ENCODE results near the gene GALNT17.

The GALNT17 gene

DNA sequence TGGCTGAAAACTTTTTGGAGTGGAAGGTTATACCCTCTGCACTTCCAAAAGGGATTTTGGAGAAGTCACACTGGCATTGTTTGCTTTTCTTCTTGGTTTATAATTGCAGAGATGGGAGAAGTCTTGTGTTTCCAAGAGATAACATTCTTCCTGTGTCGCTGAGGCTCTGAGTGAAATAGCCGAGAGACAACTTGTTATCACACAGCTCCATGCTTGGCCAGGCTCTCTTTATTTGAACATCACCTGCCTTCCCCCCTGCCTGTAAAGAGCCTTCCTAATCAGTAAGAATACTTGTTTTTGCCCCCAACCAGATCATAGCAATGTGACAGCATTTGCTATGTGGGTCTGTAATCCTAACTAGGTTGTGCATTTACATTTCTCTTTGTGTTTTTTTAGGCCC lies 270.7 kb downstream of the GALNT17 start:
- no peak for TF ChIP-seq POU2F2 (IDR thresholded peaks at IDR 0.05; ENCODE audit: low read depth, low read length)
- no peak for TF ChIP-seq TAF1 (IDR thresholded peaks at IDR 0.05; ENCODE audit: low read depth, low read length)
- no peak for TF ChIP-seq PAX5 (IDR thresholded peaks at IDR 0.05; ENCODE audit: insufficient read depth, low read length, severe bottlenecking)
- TF ChIP-seq POLR2AphosphoS5 (IDR thresholded peaks at IDR 0.05; ENCODE audit: low read depth, low read length): no peak
- no peak for TF ChIP-seq SPI1 (IDR thresholded peaks at IDR 0.05; ENCODE audit: low read depth, low read length)
- TF ChIP-seq POLR2A (IDR thresholded peaks at IDR 0.05; ENCODE audit: low read depth, low read length): no peak
- DNase-seq (ENCODE audit: insufficient read length, low spot score) (no peak), FAIRE-seq (no peak)

DNA sequence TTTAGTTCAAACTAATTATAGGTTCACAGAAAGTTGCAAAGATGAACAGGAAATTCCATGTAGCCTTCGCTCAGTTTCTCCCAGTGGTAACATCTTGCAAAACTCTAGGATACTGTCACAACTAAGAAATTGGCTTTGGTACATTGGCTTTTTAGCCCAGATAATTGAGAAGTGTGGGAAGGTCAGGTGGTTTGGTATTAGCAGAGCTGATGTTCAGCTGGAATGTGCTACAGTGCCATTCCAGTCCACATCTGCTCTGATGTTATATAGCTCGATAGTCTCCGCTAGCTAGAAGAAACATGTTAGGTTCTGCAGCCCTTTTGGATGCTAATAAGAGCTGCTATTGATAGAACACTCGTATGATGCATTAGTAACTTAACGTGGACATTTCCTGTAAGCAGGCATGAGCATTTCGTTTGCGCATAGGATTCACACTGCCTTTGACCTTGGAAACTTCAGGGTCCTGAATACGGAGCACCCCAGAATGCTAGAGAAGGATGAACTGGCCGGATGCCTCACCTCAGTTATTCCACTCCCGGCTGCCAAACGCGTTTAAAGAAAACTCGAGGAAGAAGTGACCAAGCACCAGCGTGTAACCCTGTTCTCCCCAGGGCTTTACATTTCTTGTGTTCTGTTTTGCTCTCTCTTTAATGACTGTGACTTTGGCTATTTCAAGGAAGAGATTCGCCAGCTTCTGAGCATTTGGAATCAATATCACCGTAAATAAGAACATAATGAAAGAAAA lies 271.4 kb downstream of the GALNT17 start:
- FAIRE-seq (no peak), DNase-seq (ENCODE audit: insufficient read length, low spot score) (no peak)
- TF ChIP-seq PAX5 (IDR thresholded peaks at IDR 0.05; ENCODE audit: insufficient read depth, low read length, severe bottlenecking) (no peak), POLR2AphosphoS5 (IDR thresholded peaks at IDR 0.05; ENCODE audit: low read depth, low read length) (no peak), POLR2A (IDR thresholded peaks at IDR 0.05; ENCODE audit: low read depth, low read length) (no peak), TAF1 (IDR thresholded peaks at IDR 0.05; ENCODE audit: low read depth, low read length) (no peak), POU2F2 (IDR thresholded peaks at IDR 0.05; ENCODE audit: low read depth, low read length) (no peak), SPI1 (IDR thresholded peaks at IDR 0.05; ENCODE audit: low read depth, low read length) (no peak)

DNA sequence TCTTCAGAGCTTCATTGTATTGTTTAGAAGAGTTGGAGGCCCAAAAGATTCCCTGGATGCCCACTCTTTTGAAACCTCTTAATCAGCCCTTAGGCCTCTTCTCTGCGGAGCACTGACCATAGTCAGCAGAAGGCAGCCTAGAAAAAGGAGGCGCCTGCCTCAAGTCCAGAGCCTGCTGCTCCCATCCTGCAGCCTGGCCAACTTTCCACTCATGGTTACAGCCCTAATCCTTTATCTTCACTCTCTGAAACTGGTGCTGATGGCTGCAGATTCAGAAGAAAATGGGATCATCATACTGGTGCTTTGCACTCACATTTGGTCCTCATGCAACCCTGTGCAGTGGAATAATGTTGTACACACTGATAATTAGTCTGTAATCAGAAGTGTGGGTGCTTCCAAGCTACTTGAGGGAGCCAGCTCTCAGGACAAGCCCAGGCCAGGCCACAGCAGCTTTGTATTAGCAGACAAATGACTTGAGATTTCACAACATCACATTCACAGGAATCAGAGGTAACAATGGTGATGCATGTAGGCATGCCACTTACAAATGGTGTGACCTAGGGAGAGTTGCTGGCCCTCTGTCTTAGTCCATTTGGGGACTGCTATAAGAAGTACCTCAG lies 272.9 kb downstream of the GALNT17 start:
- FAIRE-seq: no peak
- DNase-seq (ENCODE audit: insufficient read length, low spot score): no peak
- no peak for TF ChIP-seq TAF1 (IDR thresholded peaks at IDR 0.05; ENCODE audit: low read depth, low read length)
- TF ChIP-seq SPI1 (IDR thresholded peaks at IDR 0.05; ENCODE audit: low read depth, low read length): no peak
- no peak for TF ChIP-seq POLR2AphosphoS5 (IDR thresholded peaks at IDR 0.05; ENCODE audit: low read depth, low read length)
- TF ChIP-seq POLR2A (IDR thresholded peaks at IDR 0.05; ENCODE audit: low read depth, low read length): no peak
- TF ChIP-seq PAX5 (IDR thresholded peaks at IDR 0.05; ENCODE audit: insufficient read depth, low read length, severe bottlenecking): no peak
- no peak for TF ChIP-seq POU2F2 (IDR thresholded peaks at IDR 0.05; ENCODE audit: low read depth, low read length)

GRCh38 chr7:71408271-71408670 lies 276.3 kb downstream of the GALNT17 start:
- no peak for TF ChIP-seq PAX5 (IDR thresholded peaks at IDR 0.05; ENCODE audit: insufficient read depth, low read length, severe bottlenecking)
- no peak for TF ChIP-seq POLR2A (IDR thresholded peaks at IDR 0.05; ENCODE audit: low read depth, low read length)
- no peak for TF ChIP-seq POLR2AphosphoS5 (IDR thresholded peaks at IDR 0.05; ENCODE audit: low read depth, low read length)
- TF ChIP-seq POU2F2 (IDR thresholded peaks at IDR 0.05; ENCODE audit: low read depth, low read length): no peak
- TF ChIP-seq TAF1 (IDR thresholded peaks at IDR 0.05; ENCODE audit: low read depth, low read length): no peak
- TF ChIP-seq SPI1 (IDR thresholded peaks at IDR 0.05; ENCODE audit: low read depth, low read length): no peak
- no peak for FAIRE-seq

DNA sequence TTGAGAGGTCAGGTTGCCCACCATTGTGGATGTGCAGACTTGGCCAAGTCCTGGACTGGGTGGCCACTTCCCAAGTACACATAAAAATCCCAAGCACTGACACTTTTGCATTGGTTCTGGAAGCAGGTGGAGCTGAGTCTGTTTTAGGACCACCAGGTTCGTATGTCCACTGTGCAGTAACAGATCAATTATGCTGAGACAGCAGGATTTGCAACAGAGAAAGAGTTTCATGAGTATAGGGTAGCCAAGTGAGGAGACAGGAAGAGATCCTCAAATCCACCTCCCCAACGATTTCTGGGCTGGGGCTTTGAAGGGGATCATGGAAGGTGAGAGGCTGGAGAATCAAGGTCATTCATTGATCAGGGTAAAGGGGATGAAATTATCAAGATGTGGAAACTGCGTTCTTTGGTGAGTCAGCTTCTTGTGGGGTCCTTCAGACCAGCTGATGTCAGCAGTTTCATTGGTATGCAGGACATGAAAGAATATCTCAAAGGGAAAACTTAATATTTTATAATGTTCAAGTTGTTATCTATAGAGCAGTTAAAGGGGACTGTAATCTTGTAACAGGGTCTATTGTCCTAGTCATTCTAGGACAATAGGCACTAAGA lies 277.7 kb downstream of the GALNT17 start:
- FAIRE-seq: no peak
- no peak for DNase-seq (ENCODE audit: insufficient read length, low spot score)
- TF ChIP-seq SPI1 (IDR thresholded peaks at IDR 0.05; ENCODE audit: low read depth, low read length) (no peak), PAX5 (IDR thresholded peaks at IDR 0.05; ENCODE audit: insufficient read depth, low read length, severe bottlenecking) (no peak), TAF1 (IDR thresholded peaks at IDR 0.05; ENCODE audit: low read depth, low read length) (no peak), POLR2AphosphoS5 (IDR thresholded peaks at IDR 0.05; ENCODE audit: low read depth, low read length) (no peak), POLR2A (IDR thresholded peaks at IDR 0.05; ENCODE audit: low read depth, low read length) (no peak), POU2F2 (IDR thresholded peaks at IDR 0.05; ENCODE audit: low read depth, low read length) (no peak)

More at GRCh38 chr7:71408271-71408670, 276.3 kb downstream of the GALNT17 start:
- DNase-seq (ENCODE audit: insufficient read length, low spot score): no peak

GRCh38 chr7:71411475-71411874 lies 279.5 kb downstream of the GALNT17 start:
- TF ChIP-seq POLR2AphosphoS5 (IDR thresholded peaks at IDR 0.05; ENCODE audit: low read depth, low read length) (no peak), TAF1 (IDR thresholded peaks at IDR 0.05; ENCODE audit: low read depth, low read length) (no peak), SPI1 (IDR thresholded peaks at IDR 0.05; ENCODE audit: low read depth, low read length) (no peak), PAX5 (IDR thresholded peaks at IDR 0.05; ENCODE audit: insufficient read depth, low read length, severe bottlenecking) (no peak), POLR2A (IDR thresholded peaks at IDR 0.05; ENCODE audit: low read depth, low read length) (no peak), POU2F2 (IDR thresholded peaks at IDR 0.05; ENCODE audit: low read depth, low read length) (no peak)
- DNase-seq (ENCODE audit: insufficient read length, low spot score) (no peak), FAIRE-seq (no peak)

GRCh38 chr7:71414490-71414889 lies 282.5 kb downstream of the GALNT17 start:
- no peak for DNase-seq (ENCODE audit: insufficient read length, low spot score)

GRCh38 chr7:71419546-71420337 lies 287.8 kb downstream of the GALNT17 start:
- FAIRE-seq (no peak), DNase-seq (ENCODE audit: insufficient read length, low spot score) (no peak)
- TF ChIP-seq POU2F2 (IDR thresholded peaks at IDR 0.05; ENCODE audit: low read depth, low read length): no peak
- TF ChIP-seq TAF1 (IDR thresholded peaks at IDR 0.05; ENCODE audit: low read depth, low read length): no peak
- TF ChIP-seq POLR2A (IDR thresholded peaks at IDR 0.05; ENCODE audit: low read depth, low read length): no peak
- no peak for TF ChIP-seq POLR2AphosphoS5 (IDR thresholded peaks at IDR 0.05; ENCODE audit: low read depth, low read length)
- TF ChIP-seq PAX5 (IDR thresholded peaks at IDR 0.05; ENCODE audit: insufficient read depth, low read length, severe bottlenecking): no peak
- no peak for TF ChIP-seq SPI1 (IDR thresholded peaks at IDR 0.05; ENCODE audit: low read depth, low read length)

More at GRCh38 chr7:71414490-71414889, 282.5 kb downstream of the GALNT17 start:
- no peak for TF ChIP-seq POU2F2 (IDR thresholded peaks at IDR 0.05; ENCODE audit: low read depth, low read length)
- FAIRE-seq: no peak

DNA sequence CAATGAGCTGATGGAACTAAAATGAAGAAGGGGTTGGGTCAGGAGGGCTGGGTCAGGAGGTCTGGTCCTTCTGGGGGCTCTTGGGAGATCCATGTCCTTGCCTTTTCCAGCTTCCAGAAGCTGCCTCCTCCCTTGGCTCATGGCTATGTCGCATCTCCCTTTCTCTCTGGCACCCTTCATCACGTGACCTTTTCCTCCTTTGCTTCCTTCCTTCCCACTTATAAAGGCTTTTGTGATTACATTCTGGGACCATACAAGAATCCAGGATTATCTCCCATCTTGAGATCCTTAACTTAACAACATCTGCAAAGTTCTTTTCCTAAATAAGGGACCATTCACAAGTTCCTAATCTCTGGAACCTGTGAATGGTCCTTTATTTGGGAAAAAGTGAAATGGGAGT lies 290.2 kb downstream of the GALNT17 start:
- no peak for FAIRE-seq
- TF ChIP-seq PAX5 (IDR thresholded peaks at IDR 0.05; ENCODE audit: insufficient read depth, low read length, severe bottlenecking): no peak
- no peak for TF ChIP-seq POU2F2 (IDR thresholded peaks at IDR 0.05; ENCODE audit: low read depth, low read length)
- TF ChIP-seq SPI1 (IDR thresholded peaks at IDR 0.05; ENCODE audit: low read depth, low read length): no peak
- no peak for TF ChIP-seq POLR2AphosphoS5 (IDR thresholded peaks at IDR 0.05; ENCODE audit: low read depth, low read length)
- no peak for DNase-seq (ENCODE audit: insufficient read length, low spot score)
